ENCODE measurements around the gene AKAP17A.

The AKAP17A gene

GRCh38 chrX:1600406-1601050 is 9.1 kb downstream of the AKAP17A start:
- DNase-seq (ENCODE audit: extremely low spot score): no peak
- CTCF ChIA-PET: no interaction called here
- TF ChIP-seq L3MBTL2 (conservative IDR thresholded peaks at IDR 0.05): no peak
- no peak for TF ChIP-seq HDGF (IDR thresholded peaks at IDR 0.05; ENCODE audit: borderline replicate concordance)
- TF ChIP-seq TARDBP (IDR thresholded peaks at IDR 0.05): no peak
- no peak for TF ChIP-seq BHLHE40 (IDR thresholded peaks at IDR 0.05; ENCODE audit: borderline replicate concordance)
- no peak for TF ChIP-seq ZNF384 (IDR thresholded peaks at IDR 0.05)
- no peak for TF ChIP-seq SUZ12 (IDR thresholded peaks at IDR 0.05)
- no peak for TF ChIP-seq ELF4 (IDR thresholded peaks at IDR 0.05)
- TF ChIP-seq SP1 (IDR thresholded peaks at IDR 0.05): no peak
- POLR2A ChIA-PET: no interaction called here

GRCh38 chrX:1601051-1601767 is 9.8 kb downstream of the AKAP17A start:
- TF ChIP-seq FOXA1 (IDR thresholded peaks at IDR 0.05) (no peak), SUZ12 (IDR thresholded peaks at IDR 0.05) (no peak), TARDBP (IDR thresholded peaks at IDR 0.05) (no peak), CTBP1 (IDR thresholded peaks at IDR 0.05; ENCODE audit: borderline replicate concordance) (no peak), NFRKB (IDR thresholded peaks at IDR 0.05) (no peak), FOXM1 (IDR thresholded peaks at IDR 0.05; ENCODE audit: borderline replicate concordance) (no peak), PKNOX1 (IDR thresholded peaks at IDR 0.05) (no peak)
- POLR2A ChIA-PET: no interaction called here
- CTCF ChIA-PET: no interaction called here
- no peak for DNase-seq (ENCODE audit: extremely low spot score)

- CTCF ChIA-PET: no interaction called here
- POLR2A ChIA-PET: no interaction called here
- TF ChIP-seq ARNT (IDR thresholded peaks at IDR 0.05) (no peak), LEF1 (IDR thresholded peaks at IDR 0.05; ENCODE audit: borderline replicate concordance) (no peak), TARDBP (IDR thresholded peaks at IDR 0.05) (no peak), NFRKB (IDR thresholded peaks at IDR 0.05) (no peak)
Measured at GRCh38 chrX:1601768-1602085, 10.3 kb downstream of the AKAP17A start.

GRCh38 chrX:1602299-1602698 is 10.9 kb downstream of the AKAP17A start:
- no peak for TF ChIP-seq SP1 (IDR thresholded peaks at IDR 0.05)
- TF ChIP-seq ELF4 (IDR thresholded peaks at IDR 0.05): no peak
- TF ChIP-seq ARNT (IDR thresholded peaks at IDR 0.05): no peak
- TF ChIP-seq PKNOX1 (IDR thresholded peaks at IDR 0.05): no peak
- no peak for TF ChIP-seq ZNF384 (IDR thresholded peaks at IDR 0.05)
- no peak for TF ChIP-seq L3MBTL2 (conservative IDR thresholded peaks at IDR 0.05)
- no peak for TF ChIP-seq SUZ12 (IDR thresholded peaks at IDR 0.05)
- TF ChIP-seq FOXK2 (IDR thresholded peaks at IDR 0.05): no peak
- TF ChIP-seq NFRKB (IDR thresholded peaks at IDR 0.05): no peak
- TF ChIP-seq CTBP1 (IDR thresholded peaks at IDR 0.05; ENCODE audit: borderline replicate concordance): no peak
- TF ChIP-seq HDGF (IDR thresholded peaks at IDR 0.05; ENCODE audit: borderline replicate concordance): no peak
- no peak for TF ChIP-seq TARDBP (IDR thresholded peaks at IDR 0.05)
- no peak for TF ChIP-seq FOXA1 (IDR thresholded peaks at IDR 0.05)

More at GRCh38 chrX:1601768-1602085, 10.3 kb downstream of the AKAP17A start:
- DNase-seq (ENCODE audit: extremely low spot score): no peak

GRCh38 chrX:1606496-1606895 is 15.1 kb downstream of the AKAP17A start:
- no peak for DNase-seq (ENCODE audit: extremely low spot score)
- ChIA-PET CTCF (no interaction called here), POLR2A (no interaction called here)

More at GRCh38 chrX:1602299-1602698, 10.9 kb downstream of the AKAP17A start:
- CTCF ChIA-PET: no interaction called here
- POLR2A ChIA-PET: no interaction called here
- DNase-seq (ENCODE audit: extremely low spot score): no peak

GRCh38 chrX:1609311-1609710 is 17.9 kb downstream of the AKAP17A start:
- ChIA-PET CTCF (no interaction called here), POLR2A (no interaction called here)
- no peak for TF ChIP-seq FOXA1 (IDR thresholded peaks at IDR 0.05)
- TF ChIP-seq SP1 (IDR thresholded peaks at IDR 0.05): no peak
- no peak for TF ChIP-seq TARDBP (IDR thresholded peaks at IDR 0.05)
- TF ChIP-seq NFRKB (IDR thresholded peaks at IDR 0.05): no peak
- no peak for TF ChIP-seq LEF1 (IDR thresholded peaks at IDR 0.05; ENCODE audit: borderline replicate concordance)
- TF ChIP-seq FOXK2 (IDR thresholded peaks at IDR 0.05): no peak
- TF ChIP-seq CTBP1 (IDR thresholded peaks at IDR 0.05; ENCODE audit: borderline replicate concordance): no peak
- TF ChIP-seq HDGF (IDR thresholded peaks at IDR 0.05; ENCODE audit: borderline replicate concordance): no peak
- TF ChIP-seq L3MBTL2 (conservative IDR thresholded peaks at IDR 0.05): no peak
- DNase-seq (ENCODE audit: extremely low spot score): no peak

More at GRCh38 chrX:1606496-1606895, 15.1 kb downstream of the AKAP17A start:
- TF ChIP-seq SP1 (IDR thresholded peaks at IDR 0.05) (no peak), NFRKB (IDR thresholded peaks at IDR 0.05) (no peak), CTBP1 (IDR thresholded peaks at IDR 0.05; ENCODE audit: borderline replicate concordance) (no peak), FOXA1 (IDR thresholded peaks at IDR 0.05) (no peak), FOXM1 (IDR thresholded peaks at IDR 0.05; ENCODE audit: borderline replicate concordance) (no peak), FOXK2 (IDR thresholded peaks at IDR 0.05) (no peak), BHLHE40 (IDR thresholded peaks at IDR 0.05; ENCODE audit: borderline replicate concordance) (no peak), ZNF384 (IDR thresholded peaks at IDR 0.05) (no peak), PKNOX1 (IDR thresholded peaks at IDR 0.05) (no peak), L3MBTL2 (conservative IDR thresholded peaks at IDR 0.05) (no peak), HDGF (IDR thresholded peaks at IDR 0.05; ENCODE audit: borderline replicate concordance) (no peak), LEF1 (IDR thresholded peaks at IDR 0.05; ENCODE audit: borderline replicate concordance) (no peak), ELF4 (IDR thresholded peaks at IDR 0.05) (no peak), ARNT (IDR thresholded peaks at IDR 0.05) (no peak), SUZ12 (IDR thresholded peaks at IDR 0.05) (no peak), TARDBP (IDR thresholded peaks at IDR 0.05) (no peak)
